Measurements from ENCODE around the gene AXIN2.

AXIN2 gene, protein sequence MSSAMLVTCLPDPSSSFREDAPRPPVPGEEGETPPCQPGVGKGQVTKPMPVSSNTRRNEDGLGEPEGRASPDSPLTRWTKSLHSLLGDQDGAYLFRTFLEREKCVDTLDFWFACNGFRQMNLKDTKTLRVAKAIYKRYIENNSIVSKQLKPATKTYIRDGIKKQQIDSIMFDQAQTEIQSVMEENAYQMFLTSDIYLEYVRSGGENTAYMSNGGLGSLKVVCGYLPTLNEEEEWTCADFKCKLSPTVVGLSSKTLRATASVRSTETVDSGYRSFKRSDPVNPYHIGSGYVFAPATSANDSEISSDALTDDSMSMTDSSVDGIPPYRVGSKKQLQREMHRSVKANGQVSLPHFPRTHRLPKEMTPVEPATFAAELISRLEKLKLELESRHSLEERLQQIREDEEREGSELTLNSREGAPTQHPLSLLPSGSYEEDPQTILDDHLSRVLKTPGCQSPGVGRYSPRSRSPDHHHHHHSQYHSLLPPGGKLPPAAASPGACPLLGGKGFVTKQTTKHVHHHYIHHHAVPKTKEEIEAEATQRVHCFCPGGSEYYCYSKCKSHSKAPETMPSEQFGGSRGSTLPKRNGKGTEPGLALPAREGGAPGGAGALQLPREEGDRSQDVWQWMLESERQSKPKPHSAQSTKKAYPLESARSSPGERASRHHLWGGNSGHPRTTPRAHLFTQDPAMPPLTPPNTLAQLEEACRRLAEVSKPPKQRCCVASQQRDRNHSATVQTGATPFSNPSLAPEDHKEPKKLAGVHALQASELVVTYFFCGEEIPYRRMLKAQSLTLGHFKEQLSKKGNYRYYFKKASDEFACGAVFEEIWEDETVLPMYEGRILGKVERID

GRCh38 chr17:65561452-65562205, at the start of gene AXIN2:
Gene AXIN2, minus strand, starts transcription at chr17:65561648. Its CDS starts 3,028 bp downstream, at chr17:65558620.
- DNase-seq = peak; percentile 51

DNA sequence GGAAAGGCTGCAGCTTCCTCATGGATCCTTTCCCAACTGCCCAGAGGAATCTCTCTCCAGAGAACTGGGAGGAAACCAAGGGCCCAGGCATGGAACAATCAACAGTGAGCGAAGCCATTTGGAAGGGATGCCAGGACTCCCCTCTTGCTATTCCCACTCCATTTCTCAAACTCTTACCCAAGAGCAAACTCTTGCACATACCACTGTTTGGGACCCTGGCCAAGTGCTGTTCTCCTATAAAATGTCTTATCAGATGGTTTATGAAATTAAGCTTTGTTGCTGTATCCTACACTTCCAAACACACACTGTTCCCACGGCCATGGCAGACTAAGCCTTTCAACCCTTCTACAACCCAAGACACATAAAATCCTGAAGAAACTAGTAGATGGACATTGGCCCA, 48.3 kb upstream of the AXIN2 start:
- DNase-seq = no peak

DNA sequence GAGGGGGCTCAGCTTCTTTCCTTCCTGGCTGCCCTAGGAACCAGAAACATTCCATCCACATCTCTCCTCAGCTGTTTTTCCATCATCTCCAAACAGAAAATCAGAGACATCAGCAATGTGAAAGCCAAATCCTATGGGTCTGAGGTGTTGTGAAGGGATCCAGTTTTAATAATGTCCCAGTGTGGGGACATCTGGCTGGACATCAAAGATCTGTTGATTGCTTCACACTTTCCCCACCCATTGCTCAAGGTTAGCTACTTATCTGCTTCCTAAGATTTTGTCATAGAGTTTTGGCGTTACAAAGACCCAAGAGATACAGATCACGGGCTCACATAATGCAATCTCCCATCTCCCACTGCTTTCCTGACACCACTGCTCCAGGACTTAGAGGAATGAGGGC, 47.8 kb upstream of the AXIN2 start:
- no peak for DNase-seq

DNA sequence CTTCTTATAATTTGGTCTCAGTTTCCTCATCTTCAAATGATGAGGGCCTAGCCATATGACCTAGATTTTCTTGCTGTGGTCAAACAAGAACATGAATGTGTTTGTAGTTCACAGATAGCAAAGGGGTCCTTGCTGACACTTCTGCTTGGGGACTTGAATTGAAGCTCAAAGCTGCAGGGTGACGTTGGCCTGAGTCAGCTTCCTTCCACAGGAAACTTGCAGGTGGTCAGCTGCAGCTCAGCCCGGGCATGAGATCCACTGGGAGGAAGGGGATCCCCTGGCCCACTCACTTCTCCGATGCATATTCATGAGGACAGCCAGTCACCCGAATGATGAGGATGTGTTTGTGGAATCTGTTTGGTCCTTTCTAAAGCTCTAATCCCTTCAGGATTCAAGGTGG, 42.6 kb upstream of the AXIN2 start:
- no peak for DNase-seq

DNA sequence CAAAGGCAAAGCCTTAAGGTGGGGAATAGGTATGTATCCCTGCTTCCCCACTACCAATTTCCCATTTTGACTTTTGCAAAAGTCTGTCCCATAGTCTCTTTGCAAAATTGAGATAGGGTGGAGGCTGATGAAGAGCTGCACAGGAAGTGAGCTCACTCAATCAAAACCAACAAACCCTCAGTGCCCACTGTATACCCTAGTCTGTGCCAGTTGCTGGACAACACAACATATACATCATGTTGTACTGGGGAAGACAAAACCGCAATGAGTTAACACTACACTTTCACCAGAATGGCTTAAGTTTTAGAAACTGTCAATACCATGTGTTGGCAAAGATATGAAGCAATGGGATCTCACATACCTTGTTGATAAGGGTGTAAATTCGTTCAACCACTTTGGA, 40.4 kb upstream of the AXIN2 start:
- no peak for DNase-seq

DNA sequence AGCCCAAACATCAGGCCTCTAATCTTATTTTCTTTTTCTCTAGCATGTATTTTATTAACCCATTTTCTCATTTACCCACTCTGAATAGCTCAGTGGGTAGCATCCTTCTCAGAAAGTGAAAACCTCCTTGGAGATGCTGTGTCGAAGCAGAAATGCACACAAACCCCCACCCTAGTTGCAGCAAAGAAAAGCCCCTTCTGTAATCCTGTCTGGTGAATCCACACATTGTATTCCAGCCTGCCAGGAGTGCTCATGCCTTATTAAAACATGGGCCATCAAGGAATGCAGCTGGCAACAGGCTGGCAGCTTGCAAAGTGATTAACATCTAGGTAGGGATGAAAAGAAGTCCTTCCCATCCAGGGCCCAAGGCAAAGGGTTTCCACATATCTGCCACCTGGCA, 39.7 kb upstream of the AXIN2 start:
- DNase-seq = no peak

DNA sequence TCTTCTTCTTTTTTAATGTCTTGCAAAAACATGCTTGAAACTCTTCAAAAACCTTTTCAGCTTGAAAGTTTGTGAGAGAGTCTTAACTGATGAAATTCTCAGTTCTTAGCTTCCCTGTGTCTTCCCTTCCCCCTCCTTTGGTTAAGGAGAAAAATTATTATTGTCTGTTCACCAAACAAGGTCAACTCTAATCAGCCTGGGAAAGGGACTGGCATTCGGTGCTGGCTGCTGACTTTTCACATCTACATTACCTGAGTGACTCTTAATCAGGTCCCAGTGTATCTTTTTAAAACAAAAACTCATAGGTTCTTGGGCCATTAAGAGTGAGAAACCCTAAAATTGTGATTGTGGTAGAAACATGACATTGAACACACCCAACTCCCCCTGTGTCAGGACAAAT, 39.1 kb upstream of the AXIN2 start:
- no peak for DNase-seq

DNA sequence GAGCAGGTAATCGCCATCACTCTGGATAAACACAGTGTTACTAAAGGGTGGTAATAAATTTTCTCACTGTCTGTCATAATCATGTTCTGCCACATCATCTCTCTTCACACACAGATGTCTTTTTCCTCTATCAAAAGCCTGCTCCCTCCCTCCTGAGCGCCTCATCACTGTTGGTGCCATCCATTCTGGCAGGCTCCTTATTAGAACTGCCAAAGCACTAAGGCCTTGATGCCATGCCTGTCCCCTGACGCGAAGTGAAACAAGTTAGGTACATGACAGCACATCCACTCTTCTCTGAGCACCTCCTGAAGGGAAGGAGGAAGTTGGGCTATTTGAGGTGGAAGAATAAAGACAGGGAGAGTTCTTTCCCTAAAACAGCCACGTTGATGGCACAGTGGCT, 38.2 kb upstream of the AXIN2 start:
- no peak for DNase-seq

- DNase-seq = no peak
Observed at GRCh38 chr17:65598746-65599145, 37.3 kb upstream of the AXIN2 start.

DNA sequence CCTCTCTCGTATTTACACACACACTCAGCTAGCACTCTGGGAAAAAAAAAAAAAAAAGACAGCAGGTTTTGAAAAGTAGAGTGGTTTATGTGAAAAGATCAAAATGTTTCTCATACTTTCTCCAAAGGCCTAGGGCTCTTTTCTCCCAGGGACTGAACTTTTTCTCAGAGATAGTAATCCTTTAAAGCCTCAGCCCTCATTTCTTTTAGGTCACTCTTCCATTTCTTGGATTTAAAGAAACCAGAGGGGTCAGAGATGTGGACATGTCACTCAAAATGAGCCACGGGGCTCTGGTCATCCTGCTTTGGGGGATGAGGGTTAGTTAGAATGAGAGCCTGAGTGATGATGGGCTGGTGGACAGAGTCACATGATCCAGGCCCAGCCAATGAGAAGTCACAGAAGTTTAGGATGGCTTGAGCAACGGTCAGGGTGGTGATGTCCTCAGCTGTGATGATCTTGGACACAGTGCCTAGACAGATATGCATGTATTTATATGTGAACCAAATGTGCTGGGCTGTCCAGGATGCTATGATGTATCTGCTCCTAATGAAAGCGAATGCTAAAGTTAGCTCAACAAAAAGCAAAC, 33.7 kb upstream of the AXIN2 start:
- DNase-seq = no peak

DNA sequence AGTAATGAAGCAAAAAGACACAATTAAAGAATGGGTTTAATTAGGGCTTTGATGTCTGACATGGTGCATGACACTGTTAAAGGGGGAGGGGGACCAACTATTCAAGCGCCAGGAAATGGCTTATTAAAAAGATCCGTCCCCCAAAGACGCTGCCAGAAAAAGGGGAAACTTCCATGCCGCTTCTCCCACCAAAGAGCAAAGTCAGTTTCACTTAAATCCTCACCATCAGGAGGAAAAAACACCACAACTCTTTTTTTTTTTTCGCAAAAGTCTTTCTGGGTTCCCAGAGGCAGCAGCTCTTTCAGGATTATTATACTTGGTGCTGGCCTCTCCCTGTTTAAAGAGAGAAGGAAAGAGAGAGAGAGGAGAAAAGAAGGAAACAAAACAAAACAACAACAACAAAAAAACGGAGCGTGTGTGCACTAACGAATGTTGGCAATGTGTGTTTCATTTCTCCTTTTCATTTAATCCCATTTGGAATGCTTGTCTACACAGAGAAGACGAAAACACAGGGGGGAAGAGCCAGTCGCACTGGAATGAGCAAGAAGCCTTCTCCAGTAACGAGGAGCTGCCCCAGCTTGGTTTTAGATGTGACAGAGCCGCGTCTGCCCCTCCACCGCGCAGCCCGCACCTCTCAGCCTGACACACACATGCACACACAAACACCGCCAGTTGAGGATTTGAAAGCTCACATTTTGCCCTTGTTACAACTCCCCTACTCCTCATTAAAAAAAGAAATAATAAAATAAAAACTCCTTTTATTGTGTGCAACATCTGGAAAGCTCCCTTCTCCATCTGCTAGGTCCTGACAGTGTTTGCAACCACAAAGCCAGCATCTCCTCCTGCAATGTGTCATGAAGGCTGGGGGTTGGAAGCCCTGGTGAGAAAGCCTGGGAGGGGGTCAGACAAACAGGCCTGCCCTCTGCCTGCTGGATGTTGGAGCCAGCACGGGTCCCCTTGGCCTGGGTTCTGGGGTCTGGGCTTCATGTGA, 32.7 kb upstream of the AXIN2 start:
- no peak for DNase-seq

DNA sequence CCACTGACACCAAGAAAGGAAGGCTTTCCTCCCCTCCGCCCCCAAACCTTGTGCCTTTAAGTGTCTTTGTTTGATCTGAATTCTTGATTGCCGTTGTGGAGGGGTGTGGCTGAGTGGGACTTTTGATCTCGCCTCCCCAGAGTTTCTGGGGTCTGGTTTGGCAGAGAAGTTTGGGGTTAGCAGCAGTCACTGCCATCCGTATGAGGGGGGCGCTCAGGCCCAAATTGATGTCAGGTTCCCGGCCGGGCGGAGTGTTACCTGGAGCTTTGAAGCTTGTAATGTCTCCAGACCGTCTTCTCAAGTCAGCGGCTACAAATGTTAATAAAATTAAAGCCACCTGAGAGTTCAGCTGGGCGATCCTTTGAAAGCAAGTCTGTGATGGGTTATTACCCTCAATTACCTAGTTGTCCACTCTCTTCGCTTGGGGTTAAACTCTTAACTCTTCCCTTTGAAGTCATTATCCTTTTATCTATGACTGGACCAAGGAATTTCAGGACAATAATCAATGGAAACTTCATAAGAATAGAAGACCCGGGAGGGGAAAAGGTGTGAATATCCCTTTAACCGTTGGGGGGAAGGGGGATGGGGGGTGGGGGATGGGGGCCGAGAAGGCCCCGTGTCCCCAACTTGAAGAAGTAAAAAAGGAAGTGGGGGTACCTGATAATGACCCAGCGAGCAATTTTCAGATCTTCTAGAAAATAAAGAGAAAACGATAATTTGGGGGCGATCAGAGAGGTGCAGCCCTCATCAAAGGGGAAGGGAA, 31.8 kb upstream of the AXIN2 start:
- DNase-seq = no peak

DNA sequence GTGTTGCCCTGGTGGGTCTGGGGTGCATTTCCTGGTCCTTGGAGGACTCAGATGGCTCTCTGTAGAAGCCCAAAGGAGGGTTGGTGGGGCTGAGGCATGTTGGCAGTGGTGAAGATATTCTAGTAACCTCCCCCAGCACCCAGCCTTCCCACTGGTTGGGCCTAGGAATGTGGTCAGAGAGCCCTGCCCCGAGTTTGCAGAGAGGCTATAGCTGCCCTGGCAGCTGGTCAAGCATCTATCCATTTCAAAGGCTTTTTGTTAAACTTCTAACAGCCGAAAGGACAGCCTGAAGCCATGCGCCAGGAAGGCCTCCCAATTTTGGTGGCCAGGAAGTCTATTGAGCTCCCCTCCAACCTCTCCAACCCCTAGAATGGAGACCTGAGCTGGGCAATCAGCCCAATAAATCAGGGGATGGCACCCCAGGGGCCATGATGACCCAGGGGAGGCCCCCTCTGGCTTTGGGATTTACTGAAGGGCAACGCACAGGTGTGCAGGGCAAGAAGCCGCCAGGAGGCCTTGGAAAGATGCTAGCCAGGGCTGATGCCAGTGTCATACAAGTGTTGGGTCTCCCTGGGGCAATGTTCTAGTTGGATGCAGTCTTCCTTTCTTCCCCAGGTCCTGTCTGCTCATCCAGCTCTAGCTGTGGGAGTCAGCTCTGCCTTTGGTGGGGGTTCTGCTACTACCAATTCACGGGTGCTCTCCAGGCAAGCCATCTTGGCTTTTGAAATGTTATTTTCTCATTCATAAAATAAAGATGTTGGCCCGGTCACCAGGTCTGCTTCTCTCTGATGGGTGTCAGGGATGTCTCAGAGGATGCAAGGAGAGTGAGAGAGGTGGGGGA, 30.9 kb upstream of the AXIN2 start:
- no peak for DNase-seq

DNA sequence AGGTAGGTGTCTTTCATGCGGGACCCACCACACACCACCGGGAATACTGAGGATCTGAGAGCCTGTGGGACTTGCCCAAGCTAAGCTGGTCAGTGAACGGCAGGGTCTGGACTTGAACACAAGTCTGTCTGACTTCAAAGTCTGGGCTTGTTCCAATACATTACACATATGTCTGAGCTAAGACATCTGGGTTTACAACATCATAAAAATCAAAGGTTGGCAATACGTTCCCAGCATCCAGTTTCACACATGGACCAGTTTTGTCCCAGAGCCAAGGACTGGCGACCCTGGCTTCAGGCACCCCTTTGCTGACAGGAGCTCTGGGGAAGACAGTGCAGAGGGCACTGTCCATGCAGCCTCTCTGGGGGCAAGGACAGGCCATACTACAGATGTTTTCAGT, 27.9 kb upstream of the AXIN2 start:
- no peak for DNase-seq

GRCh38 chr17:65588181-65588808, 26.8 kb upstream of the AXIN2 start:
- peak; percentile 86 for DNase-seq

DNA sequence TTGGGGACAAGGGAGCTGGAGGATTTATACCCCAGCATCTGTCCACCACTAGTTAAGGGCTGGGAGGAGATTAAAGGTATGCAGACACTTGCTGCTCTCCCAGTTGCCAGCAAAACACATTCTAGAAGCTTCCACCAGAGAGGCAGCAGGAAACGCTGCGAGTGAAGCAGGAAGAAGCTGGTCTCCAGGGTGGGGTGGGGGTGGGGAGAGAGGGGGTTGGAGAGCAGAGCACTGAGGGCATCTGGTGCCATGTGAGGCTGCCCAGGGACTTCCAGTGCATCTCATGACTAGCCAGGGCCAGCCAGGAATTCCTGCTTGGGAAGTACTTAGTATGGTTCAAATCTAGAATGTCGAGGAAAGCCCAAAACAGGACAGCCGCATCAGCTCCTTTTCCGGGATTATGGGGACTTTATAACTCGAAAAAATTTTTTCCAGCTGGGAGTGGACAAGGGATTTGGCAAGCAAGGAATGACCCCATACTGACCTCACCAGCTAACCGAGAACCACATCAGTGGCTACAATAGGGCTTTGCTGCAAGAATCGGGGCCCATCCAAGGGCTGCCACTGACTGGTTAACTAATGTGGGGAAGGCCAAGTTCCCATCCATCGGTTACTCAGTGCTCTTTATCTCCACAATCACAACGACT, 26.2 kb upstream of the AXIN2 start:
- no peak for DNase-seq

DNA sequence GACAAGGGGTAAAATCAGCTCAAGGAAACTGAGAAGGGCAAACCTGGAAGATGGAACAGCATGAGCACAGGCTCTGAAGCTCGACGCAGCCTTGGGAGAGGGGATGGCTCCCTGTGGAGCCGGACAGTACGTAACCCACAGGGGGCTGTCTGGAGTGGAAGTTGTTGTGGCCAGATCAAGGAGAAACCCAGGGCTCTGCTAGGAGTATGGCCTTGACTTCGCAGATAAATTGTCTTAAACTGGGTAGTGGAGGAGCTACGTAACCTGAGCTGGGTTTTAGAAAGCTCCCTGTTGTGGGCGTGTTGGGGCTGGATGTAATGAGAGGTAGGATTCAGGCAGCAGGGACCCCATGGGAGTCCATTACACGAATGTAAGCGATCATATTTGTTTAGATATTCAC, 25.5 kb upstream of the AXIN2 start:
- no peak for DNase-seq

GRCh38 chr17:65584604-65585521, 23.4 kb upstream of the AXIN2 start:
- no peak for DNase-seq
